Stomach smooth muscle (tissue), 2 donors: ENCODE measurements around the gene POFUT1.
"Not testable (repeated sequence)": the region's sequence is repeated elsewhere in the genome, so short reads cannot be mapped to it uniquely, and the experiment has no call there.

Experiments used
- H3K27ac ChIP-seq: one replicate; pipeline ENCODE4 v1.7.0; 2013; ENCODE audit warnings: mild to moderate bottlenecking, low read length, inconsistent platforms
- H3K27me3 ChIP-seq, 2 donors: one replicate each; pipeline ENCODE4 v1.7.0; 2013; ENCODE audit warnings: low read length in 2 of 2; ENCODE audit not compliant: insufficient read depth in 2 of 2, control insufficient read depth in 1 of 2
- H3K36me3 ChIP-seq, 2 donors: one replicate each; pipeline ENCODE4 v1.7.0; 2013; ENCODE audit warnings: low read length in 2 of 2; ENCODE audit not compliant: control insufficient read depth in 2 of 2, insufficient read depth in 2 of 2
- H3K4me1 ChIP-seq: one replicate; pipeline ENCODE4 v1.7.0; 2013; ENCODE audit warnings: low read length; ENCODE audit not compliant: control insufficient read depth, insufficient read depth
- H3K4me3 ChIP-seq, 2 donors: one replicate each; pipeline ENCODE4 v1.7.0; 2013; ENCODE audit warnings: low read length in 2 of 2
- H3K9ac ChIP-seq, 2 donors: one replicate each; pipeline ENCODE4 v1.7.0; 2013; ENCODE audit warnings: low read length in 2 of 2, mild to moderate bottlenecking in 1 of 2
- H3K9me3 ChIP-seq, 2 donors: one replicate each; pipeline ENCODE4 v1.7.0; 2013; ENCODE audit warnings: low read length in 2 of 2; ENCODE audit not compliant: control insufficient read depth in 2 of 2
- donor health status: healthy.
- donor health status: Pancreatic carcinoma.

The POFUT1 gene

GRCh38 chr20:32236819-32237218, 29.1 kb downstream of the POFUT1 start:
- no peak overlapping the region for H3K4me3 ChIP-seq
- H3K27ac ChIP-seq = no peak overlapping the region
- no peaks in the 10 kb centered on the region for H3K9me3 ChIP-seq
- no peak overlapping the region for H3K9ac ChIP-seq
- H3K36me3 ChIP-seq = peaks cover 14 to 33% of the 10 kb centered on the region in 2 donors
- no peaks in the 10 kb centered on the region for H3K4me1 ChIP-seq
- no peaks in the 10 kb centered on the region for H3K27me3 ChIP-seq

- H3K4me3 ChIP-seq = no peak overlapping the region
- H3K27ac ChIP-seq = no peak overlapping the region
- no peaks in the 10 kb centered on the region for H3K9me3 ChIP-seq
- peaks cover 12 to 30% of the 10 kb centered on the region in 2 donors for H3K36me3 ChIP-seq
- no peak overlapping the region for H3K9ac ChIP-seq
- no peaks in the 10 kb centered on the region for H3K4me1 ChIP-seq
- no peaks in the 10 kb centered on the region for H3K27me3 ChIP-seq
Observed at GRCh38 chr20:32237419-32237818, 29.7 kb downstream of the POFUT1 start.

GRCh38 chr20:32238483-32239425, 31.1 kb downstream of the POFUT1 start:
- Histone ChIP-seq H3K4me3 (no peak overlapping the region), H3K36me3 (peaks cover 0 to 19% of the 10 kb centered on the region in 2 donors), H3K27ac (no peak overlapping the region), H3K27me3 (no peaks in the 10 kb centered on the region), H3K4me1 (no peaks in the 10 kb centered on the region), H3K9me3 (no peaks in the 10 kb centered on the region), H3K9ac (no peak overlapping the region)

DNA sequence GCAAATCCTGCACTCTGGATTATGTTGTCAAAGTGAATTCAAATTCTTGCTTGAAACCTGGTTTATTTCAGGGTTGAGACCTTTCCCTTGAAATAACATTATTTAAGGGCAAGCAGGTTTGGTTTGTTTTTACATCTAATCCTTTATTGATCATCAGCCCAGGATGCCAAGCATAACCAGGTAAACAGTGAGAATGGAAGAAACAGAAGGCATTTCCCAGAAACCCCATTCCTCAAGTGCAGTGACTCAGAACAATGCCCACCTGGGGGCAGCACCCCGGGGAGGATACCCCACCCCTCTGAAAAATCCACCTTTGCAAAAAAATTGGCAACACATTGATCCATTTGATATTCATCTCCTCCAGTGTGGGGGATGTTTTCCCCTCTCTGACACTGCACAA, 32.5 kb downstream of the POFUT1 start:
- H3K36me3 ChIP-seq = peaks cover 0 to 8% of the 10 kb centered on the region in 2 donors
- H3K27ac ChIP-seq = no peak overlapping the region
- H3K27me3 ChIP-seq = no peaks in the 10 kb centered on the region
- H3K4me1 ChIP-seq = no peaks in the 10 kb centered on the region
- no peaks in the 10 kb centered on the region for H3K9me3 ChIP-seq
- no peak overlapping the region for H3K4me3 ChIP-seq
- H3K9ac ChIP-seq = no peak overlapping the region

GRCh38 chr20:32241807-32242206, 34.1 kb downstream of the POFUT1 start:
- Histone ChIP-seq H3K27me3 (no peaks in the 10 kb centered on the region), H3K9me3 (no peaks in the 10 kb centered on the region), H3K4me1 (no peaks in the 10 kb centered on the region), H3K4me3 (no peak overlapping the region), H3K36me3 (peaks cover 0 to 2% of the 10 kb centered on the region in 2 donors), H3K9ac (no peak overlapping the region), H3K27ac (no peak overlapping the region)

DNA sequence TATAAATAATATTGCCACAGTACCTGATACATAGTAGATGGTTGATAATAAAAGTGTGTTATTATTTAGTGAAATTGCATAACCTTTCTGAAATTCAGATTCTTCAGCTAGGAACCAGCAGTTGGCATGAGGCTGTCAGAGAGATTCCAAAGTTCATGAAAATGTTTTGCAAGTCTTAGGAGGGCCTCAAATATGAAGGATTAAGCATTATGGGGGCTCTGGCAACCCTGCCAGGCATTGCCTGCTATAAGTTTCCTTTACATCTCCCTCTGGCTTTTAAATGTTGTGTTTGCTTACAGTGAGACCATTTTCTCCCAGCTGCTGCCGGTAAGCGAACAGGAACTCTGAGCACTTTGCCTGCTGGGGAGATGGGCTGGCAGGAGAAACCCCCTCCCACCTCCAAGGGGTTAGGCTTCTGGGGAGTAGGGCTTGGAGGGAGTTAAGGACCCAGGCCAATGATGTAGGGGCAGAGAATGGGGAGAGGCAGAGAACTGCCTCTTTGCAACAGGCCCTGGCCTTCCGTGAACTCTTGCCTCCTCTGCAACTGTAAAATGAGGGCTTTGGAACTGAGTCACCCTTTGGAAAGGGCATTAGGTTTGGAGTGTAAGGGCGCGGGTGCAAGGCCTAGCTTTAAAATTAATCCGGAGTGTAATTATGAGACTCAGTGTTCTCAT, 36.6 kb downstream of the POFUT1 start:
- H3K9ac ChIP-seq = no peak overlapping the region
- H3K27ac ChIP-seq = no peak overlapping the region
- no peaks in the 10 kb centered on the region for H3K9me3 ChIP-seq
- H3K4me3 ChIP-seq = no peak overlapping the region
- H3K36me3 ChIP-seq = no peaks in the 10 kb centered on the region
- no peaks in the 10 kb centered on the region for H3K4me1 ChIP-seq
- H3K27me3 ChIP-seq = no peaks in the 10 kb centered on the region

DNA sequence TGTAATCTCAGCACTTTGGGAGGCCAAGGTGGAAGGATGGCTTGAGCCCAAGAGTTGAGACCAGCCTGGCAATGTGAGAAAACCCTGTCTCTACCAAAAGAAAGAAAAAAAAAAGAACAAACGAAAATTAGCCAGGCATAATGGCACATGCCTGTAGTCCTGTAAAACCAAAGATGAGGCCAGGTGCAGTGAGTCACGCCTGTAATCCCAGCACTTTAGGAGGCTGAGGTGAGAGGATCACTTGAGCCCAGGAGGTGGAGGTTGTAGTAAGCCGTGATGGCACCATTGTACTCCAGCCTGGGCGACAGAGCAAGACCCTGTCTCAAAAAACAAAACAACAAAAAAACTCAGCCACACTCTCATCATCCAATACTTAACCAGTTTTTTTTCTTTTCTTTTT, 37.3 kb downstream of the POFUT1 start:
- Histone ChIP-seq H3K36me3 (no peaks in the 10 kb centered on the region), H3K9ac (no peak overlapping the region), H3K27me3 (no peaks in the 10 kb centered on the region), H3K9me3 (no peaks in the 10 kb centered on the region), H3K4me3 (no peak overlapping the region), H3K4me1 (no peaks in the 10 kb centered on the region), H3K27ac (no peak overlapping the region)

- H3K4me3 ChIP-seq, H3K4me1 ChIP-seq, H3K27ac ChIP-seq, H3K9ac ChIP-seq, H3K27me3 ChIP-seq, H3K9me3 ChIP-seq, H3K36me3 ChIP-seq: not testable (repeated sequence)
Observed at GRCh38 chr20:32246208-32246607, 38.5 kb downstream of the POFUT1 start.

GRCh38 chr20:32248043-32248442, 40.4 kb downstream of the POFUT1 start:
- Histone ChIP-seq H3K4me1 (no peaks in the 10 kb centered on the region), H3K27me3 (no peaks in the 10 kb centered on the region), H3K9me3 (no peaks in the 10 kb centered on the region), H3K27ac (no peak overlapping the region), H3K36me3 (no peaks in the 10 kb centered on the region), H3K4me3 (no peak overlapping the region), H3K9ac (no peak overlapping the region)

GRCh38 chr20:32249030-32249738, 41.5 kb downstream of the POFUT1 start:
- Histone ChIP-seq H3K9me3 (no peaks in the 10 kb centered on the region), H3K27ac (no peak overlapping the region)

More at GRCh38 chr20:32249030-32249738, 41.5 kb downstream of the POFUT1 start:
- Histone ChIP-seq H3K27me3 (no peaks in the 10 kb centered on the region), H3K4me1 (no peaks in the 10 kb centered on the region), H3K4me3 (no peak overlapping the region), H3K36me3 (no peaks in the 10 kb centered on the region), H3K9ac (no peak overlapping the region)
